GM23338 (cell line): ENCODE data around the gene REPS1. TPM values are rescaled to one million over a fixed set of nuclear protein-coding genes. Genes with fewer than 3 reads are reported as not detected.

Experiments used
- ATAC-seq: fragments of 200-7000 bp; cut with Tn5 transposase; 3 replicates; pipeline ENCODE4 v1.9.1; 2020
- DNase-seq: peaks from one replicate; pipeline ENCODE4 v3.0.0-alpha.2; 2015; ENCODE audit warnings: low spot score
- H2AFZ ChIP-seq: fragments of 200-600 bp; sonication (generic); 2 replicates; pipeline ENCODE4 v1.8.0; 2016; ENCODE audit warnings: antibody characterized with exemption, mild to moderate bottlenecking, moderate library complexity
- H3F3A ChIP-seq: fragments of 200-600 bp; sonication (generic); replicated peaks from 2 replicates; pipeline ENCODE4 v1.8.0; 2017; ENCODE audit warnings: antibody characterized with exemption, mixed run types, low read depth
- H3K27ac ChIP-seq: fragments of 200-600 bp; sonication (generic); 2 replicates; pipeline ENCODE4 v1.6.1; 2016; ENCODE audit warnings: low read depth
- H3K27me3 ChIP-seq: fragments of 200-600 bp; sonication (generic); 2 replicates; pipeline ENCODE4 v1.8.0; 2016; ENCODE audit warnings: mild to moderate bottlenecking, mixed run types, moderate library complexity; ENCODE audit not compliant: insufficient read depth
- H3K36me3 ChIP-seq: fragments of 200-600 bp; sonication (generic); 2 replicates; pipeline ENCODE4 v1.8.0; 2016; ENCODE audit warnings: mild to moderate bottlenecking; ENCODE audit not compliant: insufficient read depth
- H3K4me1 ChIP-seq: fragments of 200-600 bp; sonication (generic); 2 replicates; pipeline ENCODE4 v1.8.0; 2016; ENCODE audit warnings: mild to moderate bottlenecking, moderate library complexity; ENCODE audit not compliant: insufficient read depth
- H3K4me2 ChIP-seq: fragments of 200-600 bp; sonication (generic); 2 replicates; pipeline ENCODE4 v1.7.1; 2017; ENCODE audit warnings: mixed run types
- H3K4me3 ChIP-seq: fragments of 200-600 bp; sonication (generic); 2 replicates; pipeline ENCODE4 v1.6.1; 2016; ENCODE audit warnings: mixed run types
- H3K79me2 ChIP-seq: fragments of 200-600 bp; sonication (generic); replicated peaks from 2 replicates; pipeline ENCODE4 v1.8.0; 2017; ENCODE audit warnings: mild to moderate bottlenecking; ENCODE audit not compliant: insufficient read depth
- H3K9me2 ChIP-seq: fragments of 200-600 bp; sonication (generic); 2 replicates; pipeline ENCODE4 v1.8.0; 2017; ENCODE audit not compliant: insufficient read depth
- H4K20me1 ChIP-seq: fragments of 200-600 bp; sonication (generic); replicated peaks from 2 replicates; pipeline ENCODE4 v1.8.0; 2017; ENCODE audit warnings: mild to moderate bottlenecking; ENCODE audit not compliant: insufficient read depth
- H3K27ac Mint-ChIP-seq: 2 replicates; pipeline ENCODE4 v1.8.0; 2020; ENCODE audit warnings: inconsistent platforms, mild to moderate bottlenecking, moderate library complexity, mixed read lengths
- H3K27me3 Mint-ChIP-seq: 3 replicates; pipeline ENCODE4 v1.8.0; 2022; ENCODE audit warnings: low read depth, mild to moderate bottlenecking, moderate library complexity, mixed read lengths, inconsistent platforms; ENCODE audit not compliant: insufficient read depth, poor library complexity
- H3K36me3 Mint-ChIP-seq: 3 replicates; pipeline ENCODE4 v1.8.0; 2021; ENCODE audit warnings: low read depth, mild to moderate bottlenecking, inconsistent platforms, moderate library complexity, mixed read lengths
- H3K4me1 Mint-ChIP-seq: 3 replicates; pipeline ENCODE4 v1.8.0; 2020; ENCODE audit warnings: mild to moderate bottlenecking, inconsistent platforms, mixed read lengths
- H3K4me3 Mint-ChIP-seq: 3 replicates; pipeline ENCODE4 v1.8.0; 2021; ENCODE audit warnings: moderate library complexity, mild to moderate bottlenecking, inconsistent platforms, mixed read lengths
- H3K9me3 Mint-ChIP-seq: 3 replicates; pipeline ENCODE4 v1.8.0; 2020; ENCODE audit warnings: moderate library complexity, mild to moderate bottlenecking, inconsistent platforms, mixed read lengths
- CREB1 ChIP-seq: fragments of 250-450 bp; sonication (Bioruptor Pico); IDR thresholded peaks from 2 replicates; pipeline ENCODE4 v1.5.0; 2020; ENCODE audit warnings: low read depth, mild to moderate bottlenecking, moderate library complexity
- CTCF ChIP-seq, 2 experiments: fragments of 200-600 bp in 1 of 2; sonication (generic) in 1 of 2; conservative IDR thresholded peaks; 2 replicates each; pipeline versions ENCODE4 v1.5.1 to v1.6.1; 2016 to 2017; ENCODE audit warnings: antibody characterized with exemption in 2 of 2, low read depth in 2 of 2, mild to moderate bottlenecking in 2 of 2, moderate library complexity in 1 of 2
- EZH2 ChIP-seq: fragments of 200-600 bp; sonication (generic); IDR thresholded peaks from one replicate; pipeline ENCODE4 v1.8.0; 2017; ENCODE audit warnings: antibody characterized with exemption, mild to moderate bottlenecking, low read depth; ENCODE audit not compliant: unreplicated experiment
- EZH2phosphoT487 ChIP-seq: fragments of 200-600 bp; sonication (generic); IDR thresholded peaks from one replicate; pipeline ENCODE4 v1.8.1; 2018; ENCODE audit warnings: antibody characterized with exemption; ENCODE audit not compliant: unreplicated experiment
- JUNB ChIP-seq: IDR thresholded peaks from one replicate; pipeline ENCODE4 v1.6.1; 2016; ENCODE audit warnings: antibody characterized with exemption; ENCODE audit not compliant: unreplicated experiment
- NANOG ChIP-seq: IDR thresholded peaks from 2 replicates; pipeline ENCODE4 v1.6.1; 2016; ENCODE audit warnings: antibody characterized with exemption, borderline replicate concordance
- STAT1 ChIP-seq: IDR thresholded peaks from one replicate; pipeline ENCODE4 v1.6.1; 2016; ENCODE audit warnings: antibody characterized with exemption; ENCODE audit not compliant: unreplicated experiment
- ZNF114 ChIP-seq: fragments of 250-450 bp; sonication (Bioruptor Pico); IDR thresholded peaks from 2 replicates; pipeline ENCODE4 v1.5.0; 2020; ENCODE audit warnings: mild to moderate bottlenecking, moderate library complexity
- ZNF331 ChIP-seq: fragments of 250-450 bp; sonication (Bioruptor Pico); IDR thresholded peaks from 2 replicates; pipeline ENCODE4 v1.5.0; 2020; ENCODE audit warnings: low read depth, mild to moderate bottlenecking, moderate library complexity
- polyA plus RNA-seq: library from polyadenylated mRNA; unstranded; fragments of >200 nt; fragmentation: Nextera tagmentation; extraction: Ambion mirVana; gene quantifications from 2 replicates; pipeline ENCODE4 v1.2.1, GENCODE V29; 2016
- total RNA-seq: library from RNA; depleted of rRNA; stranded (reverse); fragments of >200 nt; shearing (Covaris generic); gene quantifications from 2 replicates; pipeline ENCODE4 v1.2.3, GENCODE V29; 2014

The REPS1 gene
- total and polyA plus RNA-seq, 2 experiments from 2014 or later = 46.0 to 65.7 TPM

GRCh38 chr6:139037490-139037889 lies 49.4 kb upstream of the REPS1 start:
- DNase-seq (no peak), ATAC-seq (no peak)
- peaks cover 28% of the 10 kb centered on the region for H3K36me3 ChIP-seq
- no peak overlapping the region for H3K4me2 ChIP-seq
- H3F3A ChIP-seq = no peaks in the 10 kb centered on the region
- H3K9me3 Mint-ChIP-seq = no peaks in the 10 kb centered on the region
- H3K27me3 Mint-ChIP-seq = peaks cover 6% of the 10 kb centered on the region
- peaks cover 24% of the 10 kb centered on the region; the same call in 1 of the 2 replicates for H4K20me1 ChIP-seq
- no peaks in the 10 kb centered on the region for H3K9me2 ChIP-seq
- no peak overlapping the region for H3K4me3 Mint-ChIP-seq
- TF ChIP-seq ZNF114 (CRISPR knock-in tag) (no peak), NANOG (no peak), EZH2 (no peak), ZNF331 (CRISPR knock-in tag) (no peak)
- H3K27ac Mint-ChIP-seq = no peak overlapping the region
- peaks cover 19% of the 10 kb centered on the region for H3K4me1 Mint-ChIP-seq
- H3K4me3 ChIP-seq = no peak overlapping the region
- H3K4me1 ChIP-seq = peaks cover 15% of the 10 kb centered on the region
- H3K79me2 ChIP-seq = peaks cover 48% of the 10 kb centered on the region
- peaks cover 65% of the 10 kb centered on the region for H3K36me3 Mint-ChIP-seq
- H3K27me3 ChIP-seq = no peaks in the 10 kb centered on the region
- no peak overlapping the region for H2AFZ ChIP-seq
- H3K27ac ChIP-seq = peak overlapping the region; percentile 55; the same call in 1 of the 2 replicates

GRCh38 chr6:139030228-139030963 lies 42.3 kb upstream of the REPS1 start:
- H3K79me2 ChIP-seq = peaks cover 64% of the 10 kb centered on the region
- peak overlapping the region; percentile 91 for H3K4me3 ChIP-seq
- H3K4me2 ChIP-seq = peak overlapping the region; percentile 77
- no peaks in the 10 kb centered on the region; the same call in 1 of the 2 replicates for H3K36me3 ChIP-seq
- ATAC-seq (no peak), DNase-seq (no peak)
- no peak overlapping the region for H3K4me3 Mint-ChIP-seq
- peaks cover 29% of the 10 kb centered on the region for H3K4me1 Mint-ChIP-seq
- H2AFZ ChIP-seq = no peak overlapping the region
- H3K4me1 ChIP-seq = peaks cover 41% of the 10 kb centered on the region
- peaks cover 1% of the 10 kb centered on the region for H3K27me3 Mint-ChIP-seq
- TF ChIP-seq EZH2phosphoT487 (no peak), ZNF331 (CRISPR knock-in tag) (no peak), JUNB (no peak)
- H3K27ac Mint-ChIP-seq = no peak overlapping the region
- no peaks in the 10 kb centered on the region for H3K27me3 ChIP-seq
- no peaks in the 10 kb centered on the region for H3K9me2 ChIP-seq
- no peaks in the 10 kb centered on the region for H3F3A ChIP-seq
- H3K27ac ChIP-seq = no peak overlapping the region
- H3K9me3 Mint-ChIP-seq = no peaks in the 10 kb centered on the region
- H4K20me1 ChIP-seq = peaks cover 16% of the 10 kb centered on the region
- peaks cover 20% of the 10 kb centered on the region for H3K36me3 Mint-ChIP-seq

- Histone ChIP-seq H3K9me2 (no peaks in the 10 kb centered on the region), H4K20me1 (peaks cover 16% of the 10 kb centered on the region), H3K4me3 (peak overlapping the region; percentile 91), H3K79me2 (peaks cover 57% of the 10 kb centered on the region), H3K4me1 (peaks cover 41% of the 10 kb centered on the region), H3K27me3 (no peaks in the 10 kb centered on the region), H3K27ac (no peak overlapping the region), H3F3A (no peaks in the 10 kb centered on the region), H2AFZ (no peak overlapping the region), H3K4me2 (peak overlapping the region; percentile 77), H3K36me3 (no peaks in the 10 kb centered on the region; the same call in 1 of the 2 replicates)
- Mint-ChIP-seq H3K27ac (no peak overlapping the region), H3K9me3 (no peaks in the 10 kb centered on the region), H3K4me3 (no peak overlapping the region), H3K36me3 (peaks cover 13% of the 10 kb centered on the region), H3K4me1 (peaks cover 29% of the 10 kb centered on the region), H3K27me3 (peaks cover 1% of the 10 kb centered on the region)
- ATAC-seq (peak; percentile 50), DNase-seq (peak; percentile 73)
- TF ChIP-seq EZH2phosphoT487 (no peak), STAT1 (no peak), JUNB (no peak), CTCF (conservative IDR thresholded peaks at IDR 0.05; ENCODE audit: low read depth in 2 of 2) (no peak), CREB1 (no peak), ZNF331 (CRISPR knock-in tag) (no peak), NANOG (no peak)
Measured at GRCh38 chr6:139029470-139030227, 41.6 kb upstream of the REPS1 start.
